B cell (primary cell): Measurements from ENCODE around the gene FBN1.

Experiments used
- EZH2 ChIP-seq: IDR thresholded peaks from 2 replicates; pipeline ENCODE4 v1.6.1; 2012; ENCODE audit warnings: borderline replicate concordance, low read depth, mild to moderate bottlenecking, moderate library complexity, low read length; ENCODE audit not compliant: insufficient read depth, poor library complexity, severe bottlenecking
- TF ChIP-seq, protein P1 (sequence below): fragments of 200-600 bp; IDR thresholded peaks from one replicate; pipeline ENCODE4 v1.8.0; 2022; ENCODE audit warnings: antibody characterized with exemption, mild to moderate bottlenecking

DNA sequence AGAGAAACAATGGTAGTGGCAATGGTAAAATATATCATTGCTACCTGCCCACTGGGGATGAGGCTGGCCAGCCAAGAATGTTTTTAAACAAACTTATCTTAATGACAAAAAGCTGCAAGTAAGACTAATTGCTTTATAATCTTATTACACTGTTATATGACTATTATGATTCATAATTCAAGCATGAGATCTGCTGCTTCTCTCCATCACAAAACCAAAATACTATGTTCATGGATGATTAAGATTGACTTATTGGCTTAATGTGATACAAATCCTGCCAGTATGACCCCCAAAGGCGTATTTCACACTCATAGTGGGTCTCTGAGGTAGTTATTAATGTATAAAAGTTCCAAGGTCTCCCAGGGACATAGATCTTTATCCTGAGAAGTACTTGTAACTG lies 52.6 kb downstream of the FBN1 start:
- TF ChIP-seq, protein P1, sequence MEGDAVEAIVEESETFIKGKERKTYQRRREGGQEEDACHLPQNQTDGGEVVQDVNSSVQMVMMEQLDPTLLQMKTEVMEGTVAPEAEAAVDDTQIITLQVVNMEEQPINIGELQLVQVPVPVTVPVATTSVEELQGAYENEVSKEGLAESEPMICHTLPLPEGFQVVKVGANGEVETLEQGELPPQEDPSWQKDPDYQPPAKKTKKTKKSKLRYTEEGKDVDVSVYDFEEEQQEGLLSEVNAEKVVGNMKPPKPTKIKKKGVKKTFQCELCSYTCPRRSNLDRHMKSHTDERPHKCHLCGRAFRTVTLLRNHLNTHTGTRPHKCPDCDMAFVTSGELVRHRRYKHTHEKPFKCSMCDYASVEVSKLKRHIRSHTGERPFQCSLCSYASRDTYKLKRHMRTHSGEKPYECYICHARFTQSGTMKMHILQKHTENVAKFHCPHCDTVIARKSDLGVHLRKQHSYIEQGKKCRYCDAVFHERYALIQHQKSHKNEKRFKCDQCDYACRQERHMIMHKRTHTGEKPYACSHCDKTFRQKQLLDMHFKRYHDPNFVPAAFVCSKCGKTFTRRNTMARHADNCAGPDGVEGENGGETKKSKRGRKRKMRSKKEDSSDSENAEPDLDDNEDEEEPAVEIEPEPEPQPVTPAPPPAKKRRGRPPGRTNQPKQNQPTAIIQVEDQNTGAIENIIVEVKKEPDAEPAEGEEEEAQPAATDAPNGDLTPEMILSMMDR: no peak
- TF ChIP-seq EZH2: no peak
